ENCODE data around the gene ATP9A.

DNA sequence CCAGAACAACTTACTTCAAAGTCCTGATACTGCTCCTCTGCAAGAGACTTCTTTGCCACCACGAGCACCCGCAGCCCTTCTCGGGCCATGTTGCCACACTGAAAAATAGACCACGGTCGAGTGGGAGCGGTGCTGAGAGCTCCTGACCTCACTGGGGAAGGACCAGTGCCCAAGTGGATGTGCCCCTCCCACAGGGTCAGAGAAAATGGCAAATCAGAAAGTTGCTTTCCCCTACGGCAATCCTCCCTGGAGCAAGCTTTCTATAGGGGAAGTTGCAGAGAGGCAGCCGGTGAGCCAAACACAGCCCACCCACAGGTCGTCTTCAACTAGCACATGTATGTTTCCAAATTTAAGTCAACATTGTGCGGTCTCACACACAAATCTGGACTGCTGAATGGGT is 140.6 kb downstream of the ATP9A start:
- no peak for TF ChIP-seq CTCF (conservative IDR thresholded peaks at IDR 0.05; ENCODE audit: low read depth, low read length)
- TF ChIP-seq EZH2 (IDR thresholded peaks at IDR 0.05; ENCODE audit: low read length, unreplicated experiment) = no peak
- TF ChIP-seq EZH2phosphoT487 (IDR thresholded peaks at IDR 0.05; ENCODE audit: borderline replicate concordance, low read length) = no peak

All from PC-3 (cell line).